Ureter (tissue), 1 donor: ENCODE measurements around the gene FOXE1. TPM values are rescaled to one million over a fixed set of nuclear protein-coding genes. Genes with fewer than 3 reads are reported as not detected.

Source experiments
- DNase-seq: peaks from one replicate; pipeline ENCODE4 v3.0.0-alpha.2; 2020; ENCODE audit warnings: low spot score
- total RNA-seq: library from RNA; stranded (reverse); gene quantifications from one replicate; pipeline ENCODE4 v1.2.4, GENCODE V29; 2023
- donor health status: DM: yes; HTN: yes; CAD: no.

Gene FOXE1
- total RNA-seq, result 0.42 TPM

GRCh38 chr9:97853056-97853843, at the start of gene FOXE1:
Gene FOXE1 (plus strand): TSS chr9:97853226. CDS start chr9:97853915, 689 bp downstream.
- DNase-seq, result no peak

DNA sequence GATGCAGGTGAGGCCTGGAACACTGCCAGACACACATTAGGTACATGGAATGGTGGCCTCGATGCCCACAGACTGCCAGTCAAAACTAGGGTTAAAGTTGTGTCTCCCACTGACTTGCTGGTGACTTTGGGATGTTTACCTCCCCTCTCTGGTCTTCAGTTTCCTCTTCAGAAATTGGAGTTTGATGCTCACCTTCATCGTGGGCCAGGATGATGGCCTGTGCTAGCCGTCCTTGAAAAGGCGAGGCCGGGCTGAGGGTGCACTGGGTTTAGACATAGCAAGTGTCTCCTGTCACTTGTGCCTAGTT, 49.0 kb upstream of the FOXE1 start:
- DNase-seq, result no peak

DNA sequence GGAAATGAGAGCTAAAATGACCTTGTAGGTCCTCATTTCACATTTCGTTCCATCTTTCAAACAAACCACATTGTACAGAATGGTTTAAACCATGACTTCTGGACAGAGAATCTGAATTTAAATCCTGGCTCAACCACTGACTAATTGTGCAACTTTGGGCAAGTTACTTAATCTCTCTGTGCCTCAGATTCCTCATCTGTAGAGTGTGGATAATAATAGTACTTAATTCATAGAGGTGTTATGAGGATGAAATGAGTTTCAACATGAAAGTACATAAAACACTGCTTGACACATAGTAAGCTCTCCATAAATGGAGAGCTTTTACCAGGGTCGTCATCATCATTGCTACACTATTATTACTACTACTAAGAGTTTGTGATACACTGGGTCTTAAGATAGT, 46.3 kb upstream of the FOXE1 start:
- no peak for DNase-seq

- DNase-seq, result no peak
Measured at GRCh38 chr9:97807681-97808080, 45.3 kb upstream of the FOXE1 start.

DNA sequence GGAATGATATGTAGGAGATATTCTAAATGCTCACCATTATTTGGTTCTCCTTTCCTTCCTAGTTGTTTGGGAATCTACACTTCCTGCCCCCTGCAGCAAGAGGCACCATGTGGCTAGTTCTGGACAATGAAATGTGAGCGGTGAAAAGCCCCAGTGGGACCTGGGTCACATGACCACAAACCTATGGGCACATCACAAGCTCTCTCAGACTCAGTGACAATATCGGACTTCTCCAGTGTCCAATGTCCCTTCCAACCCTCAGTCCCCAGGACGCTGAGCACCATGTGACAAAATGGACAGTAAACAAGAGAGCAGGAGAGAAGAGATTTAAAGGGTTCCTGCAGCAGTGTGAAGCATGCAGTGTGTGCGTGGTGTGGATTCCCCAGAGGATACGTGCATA, 44.6 kb upstream of the FOXE1 start:
- DNase-seq, result no peak

- DNase-seq, result no peak
Measured at GRCh38 chr9:97808972-97809371, 44.1 kb upstream of the FOXE1 start.

DNA sequence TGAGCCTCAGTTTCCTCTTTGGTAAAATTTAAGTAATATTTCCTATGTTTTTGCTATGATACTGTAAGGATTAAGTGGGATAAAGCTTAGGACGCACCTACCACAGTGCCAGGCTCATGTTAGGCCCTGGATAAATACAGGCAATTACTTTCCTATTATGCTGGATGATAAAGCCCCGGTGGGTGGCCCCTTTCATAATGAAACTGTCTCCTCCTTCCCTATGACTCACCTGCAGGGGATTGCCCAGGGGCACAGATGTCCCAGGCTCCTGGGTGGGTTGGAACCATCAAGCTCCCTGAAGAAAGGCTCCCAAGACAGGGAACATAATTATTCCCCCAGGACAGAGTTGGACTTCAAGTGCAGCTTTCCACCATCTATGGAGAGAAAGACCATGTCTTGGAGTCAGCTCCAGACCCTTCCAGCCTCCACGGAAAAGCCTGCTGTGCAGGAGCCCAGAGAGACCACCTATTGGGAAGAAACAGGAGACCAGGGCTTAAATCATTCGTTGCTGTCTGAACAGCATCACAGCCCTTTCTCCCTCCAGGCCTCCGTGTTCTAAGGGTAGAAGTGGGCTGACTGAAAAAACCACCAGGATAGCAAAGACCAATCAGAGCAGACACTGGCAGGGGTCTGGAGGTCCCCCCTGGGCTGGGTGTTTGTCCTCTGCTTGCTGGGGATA, 43.2 kb upstream of the FOXE1 start:
- no peak for DNase-seq

- no peak for DNase-seq
Measured at GRCh38 chr9:97811533-97812246, 41.3 kb upstream of the FOXE1 start.

DNA sequence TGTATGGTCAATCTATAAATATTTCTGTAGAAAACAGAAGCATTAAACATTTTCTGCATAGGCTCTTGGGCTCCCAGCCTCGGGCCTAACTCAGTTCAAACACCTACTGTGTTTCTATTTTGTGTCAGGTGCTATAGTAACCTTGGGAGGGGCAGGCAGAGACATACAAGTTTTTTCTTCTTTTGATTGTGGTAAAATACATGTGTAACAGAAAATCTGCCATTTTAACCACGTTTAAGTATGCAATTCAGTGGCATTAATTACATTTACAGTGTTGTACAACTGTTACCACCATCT, 40.8 kb upstream of the FOXE1 start:
- DNase-seq, result no peak

DNA sequence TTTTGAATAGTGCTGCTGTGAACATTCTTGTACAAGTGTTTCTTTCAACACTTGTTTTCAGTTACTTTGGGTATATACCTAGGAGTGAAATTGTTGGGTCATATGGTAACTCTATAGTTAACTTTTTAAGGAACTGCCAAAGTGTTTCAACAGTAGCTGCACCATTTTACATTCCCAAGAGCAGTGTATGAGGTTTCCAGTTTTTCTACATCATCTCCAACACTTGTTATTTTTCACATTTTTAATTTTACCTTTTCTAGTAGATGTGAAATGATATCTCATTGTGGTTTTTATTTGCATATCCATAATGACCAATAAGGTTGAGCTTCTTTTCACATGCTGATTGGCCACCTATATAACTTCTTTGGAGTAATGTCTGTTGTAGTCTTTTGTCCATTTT, 40.0 kb upstream of the FOXE1 start:
- no peak for DNase-seq

DNA sequence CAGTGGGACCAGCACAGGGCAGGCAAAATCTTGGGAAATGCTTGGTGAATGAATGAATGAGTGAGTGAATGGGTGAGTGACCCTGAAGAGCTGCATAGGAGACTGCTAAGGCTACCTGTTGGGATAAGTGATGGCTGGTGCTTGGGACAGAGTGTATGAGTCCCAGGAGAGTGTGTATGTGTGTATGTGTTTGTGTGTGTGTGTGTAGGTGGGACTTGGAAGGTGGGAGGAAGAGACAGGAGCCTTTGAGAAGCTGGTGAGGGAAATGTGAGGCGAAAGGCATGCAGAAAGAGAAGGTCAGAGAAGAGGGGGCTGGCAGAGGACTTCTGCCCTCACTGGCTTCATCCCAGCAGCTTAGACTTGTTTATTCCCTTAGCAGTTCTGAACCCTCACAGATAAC, 33.3 kb upstream of the FOXE1 start:
- no peak for DNase-seq

DNA sequence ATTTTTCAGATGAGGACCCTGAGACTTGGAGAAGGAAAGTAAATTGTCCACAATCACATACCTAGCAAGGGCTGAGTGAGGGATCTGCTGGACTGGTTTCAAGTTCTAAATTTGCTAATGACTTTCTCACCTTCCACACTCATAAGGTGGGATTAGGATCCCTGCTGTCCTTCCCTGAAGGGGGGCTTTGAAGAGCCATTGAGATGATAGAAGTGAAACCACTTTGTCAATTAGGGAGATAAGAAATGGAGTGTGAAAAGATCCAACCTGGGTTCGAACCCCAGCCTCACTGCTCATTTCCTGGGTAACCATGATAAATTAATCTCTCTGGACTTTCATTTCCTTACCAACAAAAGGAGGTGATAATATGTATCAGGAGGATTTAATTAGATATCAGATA, 32.7 kb upstream of the FOXE1 start:
- DNase-seq, result no peak

DNA sequence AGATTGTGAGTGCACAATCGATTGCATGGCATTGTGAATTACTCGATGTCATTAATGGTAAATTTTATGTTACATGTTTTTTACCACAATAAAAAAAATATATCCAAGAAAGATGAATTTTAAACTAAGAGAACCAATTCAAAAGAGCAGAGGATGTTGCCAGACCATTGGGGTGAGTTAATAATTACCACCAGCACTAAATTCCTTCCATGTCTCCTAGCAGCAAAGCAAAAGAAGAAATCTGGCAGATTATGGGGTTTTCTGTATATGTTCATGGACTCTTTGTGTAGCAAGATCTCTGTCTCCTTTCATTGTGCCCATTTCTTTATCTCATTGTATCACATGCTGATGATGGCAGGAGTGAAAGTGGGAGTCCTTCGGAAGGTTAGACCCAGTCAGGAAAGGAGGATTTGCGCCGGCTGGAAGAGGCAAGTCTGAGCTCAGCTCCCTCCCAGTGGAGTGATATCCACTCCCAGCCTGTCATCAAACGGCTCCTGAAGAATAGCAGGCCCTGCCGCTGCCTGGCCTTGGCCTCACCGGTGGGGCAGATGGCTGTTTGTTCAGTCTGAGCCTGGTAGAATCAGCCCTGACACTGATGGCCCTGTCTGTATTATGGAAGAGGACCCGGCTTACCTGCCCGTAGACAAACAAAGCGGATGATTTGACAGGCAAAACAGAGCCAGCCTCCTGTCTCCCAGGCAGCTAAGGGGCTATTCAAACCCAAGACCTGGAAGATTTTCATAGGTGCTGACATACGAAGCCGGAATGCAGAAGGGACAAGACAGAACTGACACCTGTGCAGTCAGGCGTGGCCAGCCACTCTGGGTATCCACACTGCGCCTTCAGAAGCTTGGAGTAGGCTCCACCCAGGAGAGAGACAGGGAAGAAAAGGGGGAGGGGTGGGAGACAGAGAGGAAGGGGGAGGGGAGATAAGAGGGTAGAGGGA, 21.9 kb upstream of the FOXE1 start:
- no peak for DNase-seq

DNA sequence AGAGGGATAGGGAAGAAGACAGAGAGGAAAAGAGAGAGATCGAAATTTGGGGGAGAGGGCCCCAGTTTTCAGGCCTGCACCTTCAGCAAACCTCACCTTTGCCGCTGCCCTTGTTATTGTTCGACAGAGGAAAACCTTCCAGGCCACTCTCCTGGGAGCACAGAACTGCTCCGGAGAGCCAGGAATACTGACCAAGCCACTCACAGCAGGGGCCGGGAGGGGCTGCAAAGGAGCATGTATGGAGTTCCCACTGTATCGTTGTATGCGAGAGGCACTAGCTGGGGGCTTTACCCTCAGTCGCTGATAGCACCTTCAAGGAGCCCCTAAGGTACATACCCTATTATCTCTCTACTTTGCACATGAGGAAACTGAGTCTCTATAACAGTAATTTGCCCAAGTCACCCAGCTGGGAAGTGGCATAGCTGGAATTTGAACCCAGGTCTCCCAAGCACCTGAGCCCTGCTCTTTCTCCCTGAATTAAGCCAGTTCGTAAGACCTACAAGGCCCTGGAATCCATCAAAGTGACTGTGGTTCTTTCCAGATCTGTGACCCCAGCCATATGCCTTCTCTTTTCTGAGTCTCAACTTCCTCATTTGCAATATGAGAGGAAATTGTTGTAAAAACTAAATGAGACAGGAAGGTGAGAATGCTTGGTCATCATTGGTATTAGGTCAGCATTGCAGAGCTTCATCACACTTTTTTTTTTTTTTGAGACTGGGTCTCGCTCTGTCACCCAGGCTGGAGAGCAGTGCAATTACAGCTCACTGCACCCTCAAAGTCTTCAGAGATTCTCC, 21.0 kb upstream of the FOXE1 start:
- no peak for DNase-seq

DNA sequence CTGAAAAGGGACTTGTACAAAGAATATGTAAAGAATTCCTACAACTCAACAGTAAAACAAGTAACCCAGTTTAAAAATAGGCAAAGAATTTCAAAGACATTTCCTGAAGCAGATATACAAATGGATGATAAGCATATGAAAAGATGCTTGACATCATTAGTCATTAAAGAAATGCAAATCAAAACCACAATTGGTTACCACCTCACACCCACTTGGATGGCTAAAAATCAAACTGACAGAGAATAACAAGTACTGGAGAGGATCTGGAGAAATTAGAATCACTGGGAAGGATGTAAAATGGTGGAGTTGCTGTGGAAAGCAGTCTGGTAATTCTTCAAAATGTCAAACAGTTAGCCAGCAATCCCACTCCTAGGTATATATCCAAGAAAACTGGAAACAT, 12.5 kb upstream of the FOXE1 start:
- DNase-seq, result no peak

GRCh38 chr9:97842960-97843359, 10.1 kb upstream of the FOXE1 start:
- no peak for DNase-seq

- DNase-seq, result no peak
Measured at GRCh38 chr9:97845130-97845529, 7.9 kb upstream of the FOXE1 start.

DNA sequence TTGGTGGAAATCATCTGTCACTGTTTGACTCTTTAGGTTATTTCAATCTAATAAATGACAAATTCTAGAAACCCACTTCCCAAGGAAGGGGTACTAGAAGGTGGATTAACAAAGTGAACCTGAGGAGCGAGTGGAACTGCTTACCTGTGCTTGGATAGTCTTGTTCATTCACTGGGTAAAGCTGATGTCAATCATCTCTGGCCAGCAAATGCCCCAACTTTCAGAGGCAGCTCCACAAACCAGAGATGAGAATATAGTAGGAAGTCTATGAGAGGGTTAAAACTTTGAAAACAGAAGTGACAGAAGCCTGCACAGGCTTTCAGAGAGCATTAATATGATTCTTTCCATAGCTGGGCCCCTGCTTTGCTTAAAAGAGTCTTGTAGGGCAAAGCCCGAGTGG, 7.3 kb upstream of the FOXE1 start:
- DNase-seq, result no peak

- DNase-seq, result no peak
Measured at GRCh38 chr9:97846347-97846746, 6.7 kb upstream of the FOXE1 start.

- DNase-seq, result no peak
Measured at GRCh38 chr9:97847474-97848214, 5.4 kb upstream of the FOXE1 start.

- DNase-seq, result no peak
Measured at GRCh38 chr9:97848215-97848479, 4.9 kb upstream of the FOXE1 start.
